Neural cell (in vitro differentiated cells): ENCODE measurements around the gene IL1RAP.

Experiments
- EP300 ChIP-seq: fragments of 450-650 bp; conservative IDR thresholded peaks from 2 replicates; pipeline ENCODE4 v1.6.1; 2014; ENCODE audit warnings: antibody characterized with exemption, mild to moderate bottlenecking, moderate library complexity; ENCODE audit not compliant: poor library complexity, severe bottlenecking
- EZH2 ChIP-seq: fragments of 200-600, 300-800 bp; shearing (Covaris generic), sonication (generic); IDR thresholded peaks from 2 replicates; pipeline ENCODE4 v1.6.1; 2014; ENCODE audit warnings: antibody characterized with exemption, low read length, borderline replicate concordance, mild to moderate bottlenecking; ENCODE audit not compliant: insufficient read depth, poor library complexity, severe bottlenecking
- POLR2AphosphoS5 ChIP-seq: IDR thresholded peaks from 2 replicates; pipeline ENCODE4 v1.6.1; 2012
- TF ChIP-seq, protein P1 (sequence below): fragments of 450-650 bp; IDR thresholded peaks from 2 replicates; pipeline ENCODE4 v1.5.1; 2014; ENCODE audit warnings: antibody characterized with exemption, mild to moderate bottlenecking, moderate library complexity; ENCODE audit not compliant: poor library complexity, severe bottlenecking

DNA sequence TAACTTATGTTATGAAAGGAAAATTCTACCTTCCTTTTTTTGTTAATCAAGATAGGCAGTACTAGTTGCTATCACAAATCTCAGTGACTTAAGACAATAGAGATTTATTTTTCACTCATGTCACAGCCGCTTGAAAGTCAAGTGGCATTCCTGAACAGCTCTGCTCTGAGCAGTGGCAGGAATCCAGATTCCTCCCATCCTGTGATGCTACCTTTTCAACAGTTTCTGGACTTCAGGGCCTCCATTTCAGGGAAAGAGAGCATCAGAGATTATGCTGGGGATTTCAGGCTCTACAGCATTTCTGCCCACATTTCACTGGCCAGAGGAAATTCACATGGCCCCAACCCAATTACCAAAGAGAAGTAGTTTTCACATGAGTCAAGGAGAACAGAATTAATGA, 83.4 kb downstream of the IL1RAP start:
- TF ChIP-seq, protein P1, sequence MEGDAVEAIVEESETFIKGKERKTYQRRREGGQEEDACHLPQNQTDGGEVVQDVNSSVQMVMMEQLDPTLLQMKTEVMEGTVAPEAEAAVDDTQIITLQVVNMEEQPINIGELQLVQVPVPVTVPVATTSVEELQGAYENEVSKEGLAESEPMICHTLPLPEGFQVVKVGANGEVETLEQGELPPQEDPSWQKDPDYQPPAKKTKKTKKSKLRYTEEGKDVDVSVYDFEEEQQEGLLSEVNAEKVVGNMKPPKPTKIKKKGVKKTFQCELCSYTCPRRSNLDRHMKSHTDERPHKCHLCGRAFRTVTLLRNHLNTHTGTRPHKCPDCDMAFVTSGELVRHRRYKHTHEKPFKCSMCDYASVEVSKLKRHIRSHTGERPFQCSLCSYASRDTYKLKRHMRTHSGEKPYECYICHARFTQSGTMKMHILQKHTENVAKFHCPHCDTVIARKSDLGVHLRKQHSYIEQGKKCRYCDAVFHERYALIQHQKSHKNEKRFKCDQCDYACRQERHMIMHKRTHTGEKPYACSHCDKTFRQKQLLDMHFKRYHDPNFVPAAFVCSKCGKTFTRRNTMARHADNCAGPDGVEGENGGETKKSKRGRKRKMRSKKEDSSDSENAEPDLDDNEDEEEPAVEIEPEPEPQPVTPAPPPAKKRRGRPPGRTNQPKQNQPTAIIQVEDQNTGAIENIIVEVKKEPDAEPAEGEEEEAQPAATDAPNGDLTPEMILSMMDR = no peak
- no peak for TF ChIP-seq EZH2
- TF ChIP-seq EP300 = no peak
- no peak for TF ChIP-seq POLR2AphosphoS5
